K562 (cell line): ENCODE data around the gene SHC1. TPM values are rescaled to one million over a fixed set of nuclear protein-coding genes. Genes with fewer than 3 reads are reported as not detected.

Experiments
- CBX8 ChIP-seq: fragments of 200-600 bp; sonication (generic); IDR thresholded peaks from 2 replicates; pipeline ENCODE4 v1.6.1; 2012; ENCODE audit warnings: borderline replicate concordance, mixed run types, low read depth, mild to moderate bottlenecking, moderate library complexity, mixed read lengths, low read length, control low read depth, inconsistent platforms; ENCODE audit not compliant: poor library complexity, severe bottlenecking; ENCODE audit errors: extremely low read depth
- KLF10 ChIP-seq: fragments of 250-450 bp; sonication (Bioruptor Pico); IDR thresholded peaks from 2 replicates; pipeline ENCODE4 v1.6.1; 2021; ENCODE audit warnings: matching md5 sums
- MCM2 ChIP-seq: fragments of 450-650 bp; IDR thresholded peaks from 2 replicates; pipeline ENCODE4 v1.6.1; 2017; ENCODE audit warnings: low read depth, mild to moderate bottlenecking
- OTX1 ChIP-seq: fragments of 450-650 bp; formaldehyde crosslinking; IDR thresholded peaks from 2 replicates; pipeline ENCODE4 v1.4.0; 2022; ENCODE audit warnings: mild to moderate bottlenecking
- POLR2H ChIP-seq: IDR thresholded peaks from 2 replicates; pipeline ENCODE4 v1.6.1; 2016; ENCODE audit warnings: missing genetic modification characterization, low read depth, mild to moderate bottlenecking, control low read depth, missing compliant biosample characterization, moderate library complexity
- RAD21 ChIP-seq, 2 experiments: fragments of 250-450 bp in 1 of 2; fragments of 450-650 bp in 1 of 2; sonication (Bioruptor Pico) in 1 of 2; formaldehyde crosslinking in 1 of 2; IDR thresholded peaks in 1 of 2; conservative IDR thresholded peaks in 1 of 2; 2 replicates each; pipeline versions ENCODE4 v1.4.0 to v1.8.0; 2020 to 2022; ENCODE audit warnings: mild to moderate bottlenecking in 2 of 2, moderate library complexity in 1 of 2
- RB1 ChIP-seq: fragments of 450-650 bp; IDR thresholded peaks from 2 replicates; pipeline ENCODE4 v1.6.1; 2017; ENCODE audit warnings: low read depth, mild to moderate bottlenecking
- RNF2 ChIP-seq: sonication (generic); IDR thresholded peaks from 2 replicates; pipeline ENCODE4 v1.6.1; 2016
- SMAD1 ChIP-seq: fragments of 150-350 bp; IDR thresholded peaks from 2 replicates; pipeline ENCODE4 v1.6.1; 2014; ENCODE audit warnings: low read length, low read depth; ENCODE audit not compliant: partially characterized antibody
- SMC3 ChIP-seq: conservative IDR thresholded peaks from 2 replicates; pipeline ENCODE4 v1.6.1; 2011; ENCODE audit warnings: low read depth, low read length, improper control_type of control experiment; ENCODE audit not compliant: insufficient read depth
- TAF1 ChIP-seq: IDR thresholded peaks from 2 replicates; pipeline ENCODE4 v1.6.1; 2011; ENCODE audit warnings: mild to moderate bottlenecking, low read length, moderate library complexity; ENCODE audit not compliant: insufficient read depth, control insufficient read depth, severe bottlenecking; ENCODE audit errors: extremely low read depth
- THRB ChIP-seq: fragments of 450-650 bp; formaldehyde crosslinking; conservative IDR thresholded peaks from 2 replicates; pipeline ENCODE4 v1.4.0; 2022; ENCODE audit warnings: mild to moderate bottlenecking, missing genetic modification characterization
- ZNF449 ChIP-seq: fragments of 250-450 bp; sonication (Bioruptor Pico); IDR thresholded peaks from 2 replicates; pipeline ENCODE4 v1.8.0; 2022; ENCODE audit warnings: moderate library complexity, mild to moderate bottlenecking, inconsistent platforms
- polyA plus RNA-seq, 8 experiments: library from polyadenylated mRNA; depleted of rRNA in 4 of 8; stranded (reverse) in 5 of 8; unstranded in 3 of 8; fragments of >200 nt; fragmentation: Nextera tagmentation in 2 of 8; fragmentation: Illumina TruSeq in 1 of 8; extraction: Ambion mirVana in 2 of 8; extraction: Trizol in 1 of 8; gene quantifications; 2 replicates each; pipeline versions ENCODE4 v1.2.1 to v1.2.3, GENCODE V29; 2011 to 2014; ENCODE audit warnings: inconsistent platforms in 1 of 8, missing spikeins in 1 of 8
- total RNA-seq, 7 experiments: library from RNA; depleted of rRNA in 6 of 7; stranded (reverse); fragments of >200 nt in 6 of 7; fragmentation: Illumina TruSeq in 2 of 7; extraction: Trizol in 2 of 7; gene quantifications; 2 replicates each; pipeline versions ENCODE4 v1.2.1 to v1.2.3, GENCODE V29; 2011 to 2021; ENCODE audit warnings: low replicate concordance in 1 of 7
- TF ChIP-seq, protein P1 (sequence below): fragments of 250-450 bp; sonication (Bioruptor Pico); IDR thresholded peaks from 2 replicates; pipeline ENCODE4 v1.5.0; 2021; ENCODE audit warnings: mild to moderate bottlenecking, moderate library complexity
- TF ChIP-seq, protein P2 (sequence below): fragments of 450-650 bp; IDR thresholded peaks from 2 replicates; pipeline ENCODE4 v1.6.1; 2016
- TF ChIP-seq, protein P3 (sequence below): sonication (generic); formaldehyde crosslinking; IDR thresholded peaks from 2 replicates; pipeline ENCODE4 v1.8.0; 2022; ENCODE audit warnings: mild to moderate bottlenecking, missing genetic modification reagents

SHC1 gene
- total and polyA plus RNA-seq, 9 of the 15 experiments (the other 6 are each of a cell fraction or from before 2014, with no cell fraction given), result 4.1 to 113 (median 51.9) TPM

- TF ChIP-seq, protein P1, sequence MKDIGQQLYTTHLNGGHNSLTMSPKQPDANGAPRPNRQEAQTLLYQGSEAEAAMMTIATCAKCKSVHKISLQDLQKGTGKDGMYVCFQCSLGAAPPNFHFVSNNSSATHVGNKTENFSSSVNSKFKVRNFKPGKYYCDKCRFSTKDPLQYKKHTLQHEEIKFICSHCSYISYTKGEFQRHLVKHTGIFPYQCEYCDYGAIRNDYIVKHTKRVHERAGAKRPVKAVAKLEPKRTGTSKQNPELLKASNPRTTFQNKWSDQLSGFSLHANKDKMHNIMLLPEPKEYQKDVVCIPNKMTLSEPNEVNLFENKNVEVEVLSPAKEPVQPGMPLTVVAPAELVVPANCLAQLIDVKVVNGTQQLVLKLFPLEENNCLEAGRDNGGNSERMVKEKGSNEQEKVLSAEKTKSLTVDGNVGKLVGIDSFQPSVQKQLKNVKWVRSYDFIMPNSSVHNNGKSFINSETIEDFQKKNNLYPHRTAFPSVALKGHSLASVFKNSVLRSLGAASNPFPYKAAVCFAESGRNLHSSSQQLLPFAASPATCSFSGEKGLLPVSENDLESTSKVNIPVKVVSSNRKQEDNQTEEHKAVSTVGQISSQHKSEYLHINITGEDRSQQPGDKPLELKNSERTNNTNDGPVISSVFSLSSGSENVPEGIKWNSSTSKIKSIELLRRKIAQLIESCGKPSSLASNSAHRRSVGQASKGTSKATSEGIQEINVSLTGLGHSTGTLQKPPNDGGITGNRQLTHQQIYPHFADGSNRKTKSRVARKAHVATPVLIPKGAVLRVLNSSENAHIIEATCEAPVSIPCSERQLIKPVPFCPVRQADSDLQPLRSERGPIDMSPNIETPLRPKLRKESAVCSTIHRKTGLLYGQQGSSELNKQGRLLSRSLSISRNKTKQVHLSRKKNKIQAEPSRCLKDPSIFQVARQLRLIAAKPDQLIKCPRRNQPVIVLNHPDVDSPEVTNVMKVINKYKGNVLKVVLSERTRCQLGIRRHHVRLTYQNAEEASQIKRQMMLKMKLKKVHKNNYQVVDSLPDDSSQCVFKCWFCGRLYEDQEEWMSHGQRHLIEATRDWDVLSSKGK (CRISPR knock-in tag), result no peak
- TF ChIP-seq, protein P2, sequence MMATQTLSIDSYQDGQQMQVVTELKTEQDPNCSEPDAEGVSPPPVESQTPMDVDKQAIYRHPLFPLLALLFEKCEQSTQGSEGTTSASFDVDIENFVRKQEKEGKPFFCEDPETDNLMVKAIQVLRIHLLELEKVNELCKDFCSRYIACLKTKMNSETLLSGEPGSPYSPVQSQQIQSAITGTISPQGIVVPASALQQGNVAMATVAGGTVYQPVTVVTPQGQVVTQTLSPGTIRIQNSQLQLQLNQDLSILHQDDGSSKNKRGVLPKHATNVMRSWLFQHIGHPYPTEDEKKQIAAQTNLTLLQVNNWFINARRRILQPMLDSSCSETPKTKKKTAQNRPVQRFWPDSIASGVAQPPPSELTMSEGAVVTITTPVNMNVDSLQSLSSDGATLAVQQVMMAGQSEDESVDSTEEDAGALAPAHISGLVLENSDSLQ, result no peak
- TF ChIP-seq RB1 (peak; percentile 96), SMAD1 (no peak), OTX1 (CRISPR knock-in tag) (peak; percentile 67; the same call in 1 of the 2 replicates), THRB (peak; percentile 64; the same call in 1 of the 2 replicates), TAF1 (peak; percentile 45), POLR2H (tag) (peak; percentile 57; the same call in 1 of the 2 replicates), MCM2 (no peak), RNF2 (peak; percentile 76; the same call in 1 of the 2 replicates), ZNF449 (no peak), CBX8 (no peak), SMC3 (peak; percentile 92), RAD21 (CRISPR knock-in tag; conservative IDR thresholded peaks at IDR 0.05 in 1 of 2, IDR thresholded peaks at IDR 0.05 in 1 of 2) (peak; percentile 92 to 96), KLF10 (CRISPR knock-in tag) (no peak)
- TF ChIP-seq, protein P3, sequence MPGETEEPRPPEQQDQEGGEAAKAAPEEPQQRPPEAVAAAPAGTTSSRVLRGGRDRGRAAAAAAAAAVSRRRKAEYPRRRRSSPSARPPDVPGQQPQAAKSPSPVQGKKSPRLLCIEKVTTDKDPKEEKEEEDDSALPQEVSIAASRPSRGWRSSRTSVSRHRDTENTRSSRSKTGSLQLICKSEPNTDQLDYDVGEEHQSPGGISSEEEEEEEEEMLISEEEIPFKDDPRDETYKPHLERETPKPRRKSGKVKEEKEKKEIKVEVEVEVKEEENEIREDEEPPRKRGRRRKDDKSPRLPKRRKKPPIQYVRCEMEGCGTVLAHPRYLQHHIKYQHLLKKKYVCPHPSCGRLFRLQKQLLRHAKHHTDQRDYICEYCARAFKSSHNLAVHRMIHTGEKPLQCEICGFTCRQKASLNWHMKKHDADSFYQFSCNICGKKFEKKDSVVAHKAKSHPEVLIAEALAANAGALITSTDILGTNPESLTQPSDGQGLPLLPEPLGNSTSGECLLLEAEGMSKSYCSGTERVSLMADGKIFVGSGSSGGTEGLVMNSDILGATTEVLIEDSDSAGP (CRISPR knock-in tag), result peak; percentile 52; the same call in 1 of the 2 replicates
These were observed 46.7 kb upstream of the SHC1 start (continued) for GRCh38 chr1:155017041-155017945.
